HL-60 (cell line): ENCODE results near the gene RBP4.

Experiments
- CTCF ChIP-seq: IDR thresholded peaks from one replicate; pipeline ENCODE4 v1.5.1; 2011; ENCODE audit warnings: low read length, control low read depth, inconsistent platforms; ENCODE audit not compliant: insufficient read depth
- GABPA ChIP-seq: IDR thresholded peaks from 2 replicates; pipeline ENCODE4 v1.6.1; 2012; ENCODE audit warnings: low read depth
- POLR2AphosphoS5 ChIP-seq: IDR thresholded peaks from 2 replicates; pipeline ENCODE4 v1.6.1; 2012; ENCODE audit warnings: low read depth
- REST ChIP-seq: IDR thresholded peaks from 2 replicates; pipeline ENCODE4 v1.6.1; 2012; ENCODE audit warnings: low read depth; ENCODE audit not compliant: insufficient replicate concordance
- SPI1 ChIP-seq: IDR thresholded peaks from 2 replicates; pipeline ENCODE4 v1.6.1; 2012; ENCODE audit warnings: low read depth, mild to moderate bottlenecking, borderline replicate concordance

GRCh38 chr10:93603023-93603422, 2.0 kb upstream of the RBP4 start:
- no peak for TF ChIP-seq SPI1
- no peak for TF ChIP-seq GABPA
- no peak for TF ChIP-seq CTCF
- TF ChIP-seq POLR2AphosphoS5, result no peak
- TF ChIP-seq REST, result no peak
